K562 (cell line): Measurements from ENCODE around the gene PCYT1A. TPM values are rescaled to one million over a fixed set of nuclear protein-coding genes. Genes with fewer than 3 reads are reported as not detected.

Experiments used
- CGGBP1 ChIP-seq: fragments of 250-450 bp; sonication (Bioruptor Pico); IDR thresholded peaks from 2 replicates; pipeline ENCODE4 v1.9.0; 2021; ENCODE audit warnings: mild to moderate bottlenecking
- ETV1 ChIP-seq: fragments of 450-650 bp; conservative IDR thresholded peaks from 2 replicates; pipeline ENCODE4 v1.6.1; 2016; ENCODE audit warnings: missing genetic modification characterization, control low read depth, low read depth, missing compliant biosample characterization
- FOXP1 ChIP-seq: sonication (generic); formaldehyde crosslinking; IDR thresholded peaks from 2 replicates; pipeline ENCODE4 v1.8.0; 2022; ENCODE audit warnings: mild to moderate bottlenecking, missing genetic modification reagents
- HOXB6 ChIP-seq: fragments of 250-450 bp; sonication (Bioruptor Pico); IDR thresholded peaks from 2 replicates; pipeline ENCODE4 v1.5.1; 2022; ENCODE audit warnings: mild to moderate bottlenecking, borderline replicate concordance
- TEAD1 ChIP-seq, 2 experiments: fragments of 450-650 bp in 1 of 2; sonication (generic) in 1 of 2; formaldehyde crosslinking; IDR thresholded peaks; 2 replicates each; pipeline versions ENCODE4 v1.4.0 to v1.8.0; 2020 to 2022; ENCODE audit warnings: mild to moderate bottlenecking in 2 of 2, missing genetic modification reagents in 1 of 2
- ZNF740 ChIP-seq, 3 experiments: fragments of 200-800 bp in 1 of 3; sonication (Bioruptor generic) in 1 of 3; sonication (generic) in 1 of 3; formaldehyde crosslinking in 1 of 3; IDR thresholded peaks; 2 replicates each; pipeline versions ENCODE4 v1.6.1 to v1.8.0; 2016 to 2022; ENCODE audit warnings: mild to moderate bottlenecking in 2 of 3, missing compliant biosample characterization in 2 of 3, missing genetic modification characterization in 2 of 3, missing genetic modification reagents in 1 of 3
- polyA plus RNA-seq, 8 experiments: library from polyadenylated mRNA; depleted of rRNA in 4 of 8; stranded (reverse) in 5 of 8; unstranded in 3 of 8; fragments of >200 nt; fragmentation: Nextera tagmentation in 2 of 8; fragmentation: Illumina TruSeq in 1 of 8; extraction: Ambion mirVana in 2 of 8; extraction: Trizol in 1 of 8; gene quantifications; 2 replicates each; pipeline versions ENCODE4 v1.2.1 to v1.2.3, GENCODE V29; 2011 to 2014; ENCODE audit warnings: inconsistent platforms in 1 of 8, missing spikeins in 1 of 8
- total RNA-seq, 7 experiments: library from RNA; depleted of rRNA in 6 of 7; stranded (reverse); fragments of >200 nt in 6 of 7; fragmentation: Illumina TruSeq in 2 of 7; extraction: Trizol in 2 of 7; gene quantifications; 2 replicates each; pipeline versions ENCODE4 v1.2.1 to v1.2.3, GENCODE V29; 2011 to 2021; ENCODE audit warnings: low replicate concordance in 1 of 7
- TF ChIP-seq, protein P1 (sequence below), 2 experiments: fragments of 450-650 bp; IDR thresholded peaks; 2 replicates each; pipeline ENCODE4 v1.6.1; 2016; ENCODE audit warnings: mild to moderate bottlenecking in 2 of 2, borderline replicate concordance in 1 of 2, low read depth in 1 of 2, moderate library complexity in 1 of 2
- TF ChIP-seq, protein P2 (sequence below), 2 experiments: fragments of 450-650 bp in 1 of 2; IDR thresholded peaks; 2 replicates each; pipeline ENCODE4 v1.6.1; 2011 to 2017; ENCODE audit warnings: low read depth in 2 of 2, antibody characterized with exemption in 1 of 2, borderline replicate concordance in 1 of 2, low read length in 1 of 2, mild to moderate bottlenecking in 1 of 2, mixed read lengths in 1 of 2; ENCODE audit not compliant: control insufficient read depth in 1 of 2
- TF ChIP-seq, protein P3 (sequence below): fragments of 450-650 bp; formaldehyde crosslinking; conservative IDR thresholded peaks from 2 replicates; pipeline ENCODE4 v1.4.0; 2022; ENCODE audit warnings: mild to moderate bottlenecking, missing genetic modification characterization

Gene PCYT1A
- total and polyA plus RNA-seq, 9 of the 15 experiments (the other 6 are each of a cell fraction or from before 2014, with no cell fraction given): 13.4 to 62.8 (median 49.4) TPM

- TF ChIP-seq, protein P1, sequence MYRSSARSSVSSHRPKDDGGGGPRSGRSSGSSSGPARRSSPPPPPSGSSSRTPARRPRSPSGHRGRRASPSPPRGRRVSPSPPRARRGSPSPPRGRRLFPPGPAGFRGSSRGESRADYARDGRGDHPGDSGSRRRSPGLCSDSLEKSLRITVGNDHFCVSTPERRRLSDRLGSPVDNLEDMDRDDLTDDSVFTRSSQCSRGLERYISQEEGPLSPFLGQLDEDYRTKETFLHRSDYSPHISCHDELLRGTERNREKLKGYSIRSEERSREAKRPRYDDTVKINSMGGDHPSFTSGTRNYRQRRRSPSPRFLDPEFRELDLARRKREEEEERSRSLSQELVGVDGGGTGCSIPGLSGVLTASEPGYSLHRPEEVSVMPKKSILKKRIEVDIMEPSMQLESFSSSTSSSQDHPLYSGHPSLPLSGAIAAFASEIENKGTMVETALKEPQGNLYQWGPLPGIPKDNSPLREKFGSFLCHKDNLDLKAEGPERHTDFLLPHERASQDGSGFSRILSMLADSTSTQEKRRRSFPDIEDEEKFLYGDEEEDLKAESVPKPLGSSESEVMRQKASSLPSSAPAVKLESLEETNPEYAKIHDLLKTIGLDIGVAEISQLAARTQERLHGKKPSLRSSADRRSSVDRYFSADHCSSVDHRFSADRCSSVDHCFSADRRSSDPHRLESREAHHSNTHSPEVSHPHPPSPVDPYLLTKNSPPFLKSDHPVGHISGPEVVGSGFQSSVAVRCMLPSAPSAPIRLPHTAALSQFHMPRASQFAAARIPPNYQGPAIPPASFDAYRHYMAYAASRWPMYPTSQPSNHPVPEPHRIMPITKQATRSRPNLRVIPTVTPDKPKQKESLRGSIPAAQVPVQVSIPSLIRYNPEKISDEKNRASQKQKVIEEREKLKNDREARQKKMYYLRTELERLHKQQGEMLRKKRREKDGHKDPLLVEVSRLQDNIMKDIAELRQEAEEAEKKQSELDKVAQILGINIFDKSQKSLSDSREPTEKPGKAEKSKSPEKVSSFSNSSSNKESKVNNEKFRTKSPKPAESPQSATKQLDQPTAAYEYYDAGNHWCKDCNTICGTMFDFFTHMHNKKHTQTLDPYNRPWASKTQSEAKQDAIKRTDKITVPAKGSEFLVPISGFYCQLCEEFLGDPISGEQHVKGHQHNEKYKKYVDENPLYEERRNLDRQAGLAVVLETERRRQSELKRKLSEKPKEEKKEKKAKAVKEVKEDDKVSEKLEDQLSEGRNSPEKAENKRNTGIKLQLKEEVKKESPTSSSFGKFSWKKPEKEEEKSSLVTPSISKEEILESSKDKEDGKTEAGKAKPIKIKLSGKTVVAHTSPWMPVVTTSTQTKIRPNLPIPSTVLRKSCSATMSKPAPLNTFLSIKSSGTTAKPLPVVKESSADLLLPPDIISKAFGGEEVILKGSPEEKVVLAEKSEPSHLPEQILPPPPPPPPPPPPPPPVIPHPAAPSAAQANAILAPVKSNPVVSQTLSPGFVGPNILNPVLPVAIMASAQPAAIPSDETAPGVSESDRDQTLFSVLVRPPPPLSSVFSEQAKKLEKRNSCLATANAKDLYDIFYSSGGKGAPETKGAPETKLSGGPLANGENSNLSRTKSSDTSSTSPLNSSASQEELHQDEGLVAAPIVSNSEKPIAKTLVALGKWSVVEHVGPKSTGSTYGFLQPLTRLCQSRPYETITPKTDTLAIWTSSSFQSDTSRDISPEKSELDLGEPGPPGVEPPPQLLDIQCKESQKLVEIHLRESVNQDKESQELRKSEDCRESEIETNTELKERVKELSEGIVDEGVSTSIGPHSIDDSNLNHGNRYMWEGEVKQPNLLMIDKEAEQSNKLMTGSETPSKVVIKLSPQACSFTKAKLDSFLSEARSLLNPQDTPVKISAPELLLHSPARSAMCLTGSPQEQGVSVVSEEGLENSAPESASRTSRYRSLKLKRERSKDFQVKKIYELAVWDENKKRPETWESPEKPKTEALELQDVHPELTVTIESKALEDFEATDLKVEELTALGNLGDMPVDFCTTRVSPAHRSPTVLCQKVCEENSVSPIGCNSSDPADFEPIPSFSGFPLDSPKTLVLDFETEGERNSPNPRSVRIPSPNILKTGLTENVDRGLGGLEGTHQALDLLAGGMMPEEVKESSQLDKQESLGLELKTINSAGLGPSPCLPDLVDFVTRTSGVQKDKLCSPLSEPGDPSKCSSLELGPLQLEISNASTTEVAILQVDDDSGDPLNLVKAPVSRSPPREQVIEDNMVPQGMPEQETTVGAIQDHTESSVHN (IDR thresholded peaks at IDR 0.05; ENCODE audit: borderline replicate concordance in 1 of 2, low read depth in 1 of 2): peak in 1 of 2 experiments; percentile 79; a peak in 2 of 4 replicates
- TF ChIP-seq HOXB6 (CRISPR knock-in tag) (no peak), TEAD1 (CRISPR knock-in tag; IDR thresholded peaks at IDR 0.05) (no peak), ETV1 (tag) (no peak), CGGBP1 (CRISPR knock-in tag) (no peak), FOXP1 (CRISPR knock-in tag) (no peak), ZNF740 (CRISPR knock-in tag; IDR thresholded peaks at IDR 0.05) (no peak), ZNF740 (tag; IDR thresholded peaks at IDR 0.05) (no peak)
- TF ChIP-seq, protein P2, sequence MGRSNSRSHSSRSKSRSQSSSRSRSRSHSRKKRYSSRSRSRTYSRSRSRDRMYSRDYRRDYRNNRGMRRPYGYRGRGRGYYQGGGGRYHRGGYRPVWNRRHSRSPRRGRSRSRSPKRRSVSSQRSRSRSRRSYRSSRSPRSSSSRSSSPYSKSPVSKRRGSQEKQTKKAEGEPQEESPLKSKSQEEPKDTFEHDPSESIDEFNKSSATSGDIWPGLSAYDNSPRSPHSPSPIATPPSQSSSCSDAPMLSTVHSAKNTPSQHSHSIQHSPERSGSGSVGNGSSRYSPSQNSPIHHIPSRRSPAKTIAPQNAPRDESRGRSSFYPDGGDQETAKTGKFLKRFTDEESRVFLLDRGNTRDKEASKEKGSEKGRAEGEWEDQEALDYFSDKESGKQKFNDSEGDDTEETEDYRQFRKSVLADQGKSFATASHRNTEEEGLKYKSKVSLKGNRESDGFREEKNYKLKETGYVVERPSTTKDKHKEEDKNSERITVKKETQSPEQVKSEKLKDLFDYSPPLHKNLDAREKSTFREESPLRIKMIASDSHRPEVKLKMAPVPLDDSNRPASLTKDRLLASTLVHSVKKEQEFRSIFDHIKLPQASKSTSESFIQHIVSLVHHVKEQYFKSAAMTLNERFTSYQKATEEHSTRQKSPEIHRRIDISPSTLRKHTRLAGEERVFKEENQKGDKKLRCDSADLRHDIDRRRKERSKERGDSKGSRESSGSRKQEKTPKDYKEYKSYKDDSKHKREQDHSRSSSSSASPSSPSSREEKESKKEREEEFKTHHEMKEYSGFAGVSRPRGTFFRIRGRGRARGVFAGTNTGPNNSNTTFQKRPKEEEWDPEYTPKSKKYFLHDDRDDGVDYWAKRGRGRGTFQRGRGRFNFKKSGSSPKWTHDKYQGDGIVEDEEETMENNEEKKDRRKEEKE (IDR thresholded peaks at IDR 0.05; ENCODE audit: borderline replicate concordance in 1 of 2, control insufficient read depth in 1 of 2, low read depth in 2 of 2, low read length in 1 of 2): no peak
- TF ChIP-seq, protein P3, sequence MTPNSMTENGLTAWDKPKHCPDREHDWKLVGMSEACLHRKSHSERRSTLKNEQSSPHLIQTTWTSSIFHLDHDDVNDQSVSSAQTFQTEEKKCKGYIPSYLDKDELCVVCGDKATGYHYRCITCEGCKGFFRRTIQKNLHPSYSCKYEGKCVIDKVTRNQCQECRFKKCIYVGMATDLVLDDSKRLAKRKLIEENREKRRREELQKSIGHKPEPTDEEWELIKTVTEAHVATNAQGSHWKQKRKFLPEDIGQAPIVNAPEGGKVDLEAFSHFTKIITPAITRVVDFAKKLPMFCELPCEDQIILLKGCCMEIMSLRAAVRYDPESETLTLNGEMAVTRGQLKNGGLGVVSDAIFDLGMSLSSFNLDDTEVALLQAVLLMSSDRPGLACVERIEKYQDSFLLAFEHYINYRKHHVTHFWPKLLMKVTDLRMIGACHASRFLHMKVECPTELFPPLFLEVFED: no peak
These were observed 12.9 kb downstream of the PCYT1A start (continued) for GRCh38 chr3:196274585-196274984.
